Skeletal muscle satellite cell (primary cell): ENCODE results near the gene SIPA1L2.

Experiments
- H3K27me3 ChIP-seq: 2 replicates; pipeline ENCODE4 v1.7.0; 2013; ENCODE audit warnings: low read length; ENCODE audit not compliant: control insufficient read depth, insufficient read depth
- H3K36me3 ChIP-seq: 2 replicates; pipeline ENCODE4 v1.7.0; 2013; ENCODE audit warnings: mild to moderate bottlenecking, control low read depth, low read length; ENCODE audit not compliant: insufficient read depth
- H3K4me1 ChIP-seq: 2 replicates; pipeline ENCODE4 v1.7.0; 2013; ENCODE audit warnings: low read length; ENCODE audit not compliant: control insufficient read depth, insufficient read depth
- H3K4me2 ChIP-seq: 2 replicates; pipeline ENCODE4 v1.7.0; 2013; ENCODE audit warnings: mild to moderate bottlenecking, low read length
- H3K4me3 ChIP-seq: 2 replicates; pipeline ENCODE4 v1.7.0; 2013; ENCODE audit warnings: low read length
- H3K9ac ChIP-seq: 2 replicates; pipeline ENCODE4 v1.7.0; 2013; ENCODE audit warnings: mild to moderate bottlenecking, low read depth, low read length, moderate library complexity
- H3K9me3 ChIP-seq: replicated peaks from 2 replicates; pipeline ENCODE4 v1.7.0; 2013; ENCODE audit warnings: mild to moderate bottlenecking, control low read depth, low read length

The SIPA1L2 gene

GRCh38 chr1:232596666-232597303 is 33.1 kb downstream of the SIPA1L2 start:
- Histone ChIP-seq H3K9ac (no peak overlapping the region), H3K4me2 (no peak overlapping the region), H3K27me3 (no peaks in the 10 kb centered on the region), H3K9me3 (no peaks in the 10 kb centered on the region), H3K4me3 (no peak overlapping the region), H3K4me1 (peaks cover 5% of the 10 kb centered on the region), H3K36me3 (no peaks in the 10 kb centered on the region)

GRCh38 chr1:232594768-232595698 is 34.9 kb downstream of the SIPA1L2 start:
- no peaks in the 10 kb centered on the region for H3K27me3 ChIP-seq
- H3K9me3 ChIP-seq: no peaks in the 10 kb centered on the region
- H3K9ac ChIP-seq: no peak overlapping the region
- no peak overlapping the region for H3K4me2 ChIP-seq
- no peak overlapping the region for H3K4me3 ChIP-seq
- H3K36me3 ChIP-seq: no peaks in the 10 kb centered on the region
- H3K4me1 ChIP-seq: peaks cover 10% of the 10 kb centered on the region

GRCh38 chr1:232593717-232594502 is 36.0 kb downstream of the SIPA1L2 start:
- Histone ChIP-seq H3K27me3 (no peaks in the 10 kb centered on the region), H3K36me3 (no peaks in the 10 kb centered on the region), H3K4me2 (no peak overlapping the region), H3K9me3 (no peaks in the 10 kb centered on the region), H3K4me1 (peaks cover 5% of the 10 kb centered on the region), H3K9ac (no peak overlapping the region), H3K4me3 (no peak overlapping the region)

GRCh38 chr1:232591344-232591743 is 38.6 kb downstream of the SIPA1L2 start:
- no peaks in the 10 kb centered on the region for H3K27me3 ChIP-seq
- H3K36me3 ChIP-seq: no peaks in the 10 kb centered on the region
- H3K9me3 ChIP-seq: no peaks in the 10 kb centered on the region
- H3K4me1 ChIP-seq: peaks cover 5% of the 10 kb centered on the region
- no peak overlapping the region for H3K4me2 ChIP-seq
- no peak overlapping the region for H3K9ac ChIP-seq
- no peak overlapping the region for H3K4me3 ChIP-seq

GRCh38 chr1:232590744-232591082 is 39.2 kb downstream of the SIPA1L2 start:
- no peaks in the 10 kb centered on the region for H3K9me3 ChIP-seq
- peaks cover 5% of the 10 kb centered on the region for H3K4me1 ChIP-seq
- H3K9ac ChIP-seq: no peak overlapping the region
- H3K4me2 ChIP-seq: no peak overlapping the region
- H3K4me3 ChIP-seq: no peak overlapping the region
- H3K27me3 ChIP-seq: no peaks in the 10 kb centered on the region
- H3K36me3 ChIP-seq: no peaks in the 10 kb centered on the region

- Histone ChIP-seq H3K4me1 (peaks cover 5% of the 10 kb centered on the region), H3K36me3 (no peaks in the 10 kb centered on the region), H3K4me2 (no peak overlapping the region), H3K9me3 (no peaks in the 10 kb centered on the region), H3K4me3 (no peak overlapping the region), H3K27me3 (no peaks in the 10 kb centered on the region), H3K9ac (no peak overlapping the region)
Observed at GRCh38 chr1:232589812-232590743, 39.9 kb downstream of the SIPA1L2 start.

- no peak overlapping the region for H3K4me2 ChIP-seq
- H3K4me1 ChIP-seq: peaks cover 5% of the 10 kb centered on the region
- no peak overlapping the region for H3K4me3 ChIP-seq
- H3K36me3 ChIP-seq: no peaks in the 10 kb centered on the region
- H3K27me3 ChIP-seq: no peaks in the 10 kb centered on the region
- no peaks in the 10 kb centered on the region for H3K9me3 ChIP-seq
- H3K9ac ChIP-seq: no peak overlapping the region
Observed at GRCh38 chr1:232589111-232589811, 40.7 kb downstream of the SIPA1L2 start.

- Histone ChIP-seq H3K4me2 (no peak overlapping the region), H3K36me3 (no peaks in the 10 kb centered on the region), H3K9ac (no peak overlapping the region), H3K4me3 (no peak overlapping the region), H3K27me3 (no peaks in the 10 kb centered on the region), H3K4me1 (peaks cover 5% of the 10 kb centered on the region), H3K9me3 (no peaks in the 10 kb centered on the region)
Observed at GRCh38 chr1:232587141-232588008, 42.6 kb downstream of the SIPA1L2 start.

GRCh38 chr1:232586679-232587078 is 43.3 kb downstream of the SIPA1L2 start:
- no peak overlapping the region for H3K4me3 ChIP-seq
- no peaks in the 10 kb centered on the region for H3K36me3 ChIP-seq
- H3K4me1 ChIP-seq: peaks cover 5% of the 10 kb centered on the region
- no peak overlapping the region for H3K9ac ChIP-seq
- H3K27me3 ChIP-seq: no peaks in the 10 kb centered on the region
- no peak overlapping the region for H3K4me2 ChIP-seq
- no peaks in the 10 kb centered on the region for H3K9me3 ChIP-seq

- Histone ChIP-seq H3K4me1 (peaks cover 3% of the 10 kb centered on the region), H3K27me3 (no peaks in the 10 kb centered on the region), H3K9me3 (no peaks in the 10 kb centered on the region), H3K36me3 (no peaks in the 10 kb centered on the region), H3K4me2 (no peak overlapping the region), H3K9ac (no peak overlapping the region), H3K4me3 (no peak overlapping the region)
Observed at GRCh38 chr1:232585486-232585885, 44.4 kb downstream of the SIPA1L2 start.
